Nephron (organoid): ENCODE measurements around the gene ARL6IP5.
A peak's percentile ranks its signal among the peaks of the same experiment; 100 is the strongest.

Experiments used
- H3K27ac Mint-ChIP-seq, 3 experiments: 2 replicates each; pipeline ENCODE4 v1.8.0; 2020; ENCODE audit warnings: mixed read lengths in 3 of 3, mild to moderate bottlenecking in 2 of 3, moderate library complexity in 1 of 3
- H3K27me3 Mint-ChIP-seq: 2 replicates; pipeline ENCODE4 v1.8.0; 2021; ENCODE audit warnings: low read depth, mild to moderate bottlenecking, moderate library complexity, mixed read lengths
- H3K36me3 Mint-ChIP-seq: 2 replicates; pipeline ENCODE4 v1.8.0; 2020; ENCODE audit warnings: low read depth, mixed read lengths
- H3K4me1 Mint-ChIP-seq: 2 replicates; pipeline ENCODE4 v1.8.0; 2020; ENCODE audit warnings: mixed read lengths
- H3K4me3 Mint-ChIP-seq, 3 experiments: 2 replicates each; pipeline ENCODE4 v1.8.0; 2020; ENCODE audit warnings: mild to moderate bottlenecking in 3 of 3, mixed read lengths in 3 of 3, moderate library complexity in 2 of 3
- H3K9me3 Mint-ChIP-seq: 2 replicates; pipeline ENCODE4 v1.8.0; 2020; ENCODE audit warnings: mixed read lengths
- TF ChIP-seq, protein P1 (sequence below), 3 experiments: fragments of 200-600 bp; sonication (generic); IDR thresholded peaks; one replicate each; pipeline ENCODE4 v1.5.0; 2021; ENCODE audit warnings: antibody characterized with exemption in 3 of 3; ENCODE audit not compliant: unreplicated experiment in 3 of 3

Gene ARL6IP5

DNA sequence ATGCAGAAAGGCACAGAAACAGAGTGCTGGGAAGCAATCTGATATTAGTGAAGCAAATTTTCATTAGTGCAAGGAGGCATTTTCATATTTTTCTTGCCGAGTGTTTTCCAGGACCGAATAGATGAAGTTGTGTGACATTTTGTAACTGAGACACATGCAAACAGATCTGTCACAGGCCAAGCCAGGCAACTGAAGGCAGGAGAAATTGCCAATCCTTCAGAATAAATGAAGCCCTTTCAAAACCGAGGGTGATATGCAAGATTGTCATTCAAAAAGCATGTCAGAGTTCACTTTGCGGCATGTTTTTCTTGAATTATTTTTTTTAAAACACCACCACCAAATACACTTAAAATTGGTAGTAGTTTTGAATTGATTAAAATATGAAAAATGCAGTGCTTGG lies 31.4 kb downstream of the ARL6IP5 start:
- no peaks in the 10 kb centered on the region for H3K9me3 Mint-ChIP-seq
- peak overlapping the region in 1 of 3 experiments; percentile 70 for H3K27ac Mint-ChIP-seq
- H3K4me1 Mint-ChIP-seq, result peaks cover 41% of the 10 kb centered on the region
- TF ChIP-seq, protein P1, sequence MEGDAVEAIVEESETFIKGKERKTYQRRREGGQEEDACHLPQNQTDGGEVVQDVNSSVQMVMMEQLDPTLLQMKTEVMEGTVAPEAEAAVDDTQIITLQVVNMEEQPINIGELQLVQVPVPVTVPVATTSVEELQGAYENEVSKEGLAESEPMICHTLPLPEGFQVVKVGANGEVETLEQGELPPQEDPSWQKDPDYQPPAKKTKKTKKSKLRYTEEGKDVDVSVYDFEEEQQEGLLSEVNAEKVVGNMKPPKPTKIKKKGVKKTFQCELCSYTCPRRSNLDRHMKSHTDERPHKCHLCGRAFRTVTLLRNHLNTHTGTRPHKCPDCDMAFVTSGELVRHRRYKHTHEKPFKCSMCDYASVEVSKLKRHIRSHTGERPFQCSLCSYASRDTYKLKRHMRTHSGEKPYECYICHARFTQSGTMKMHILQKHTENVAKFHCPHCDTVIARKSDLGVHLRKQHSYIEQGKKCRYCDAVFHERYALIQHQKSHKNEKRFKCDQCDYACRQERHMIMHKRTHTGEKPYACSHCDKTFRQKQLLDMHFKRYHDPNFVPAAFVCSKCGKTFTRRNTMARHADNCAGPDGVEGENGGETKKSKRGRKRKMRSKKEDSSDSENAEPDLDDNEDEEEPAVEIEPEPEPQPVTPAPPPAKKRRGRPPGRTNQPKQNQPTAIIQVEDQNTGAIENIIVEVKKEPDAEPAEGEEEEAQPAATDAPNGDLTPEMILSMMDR (IDR thresholded peaks at IDR 0.05; ENCODE audit: unreplicated experiment in 3 of 3), result no peak
- H3K36me3 Mint-ChIP-seq, result no peaks in the 10 kb centered on the region
- no peaks in the 10 kb centered on the region for H3K27me3 Mint-ChIP-seq
- H3K4me3 Mint-ChIP-seq, result peak overlapping the region in 2 of 3 experiments; percentile 17 to 80

DNA sequence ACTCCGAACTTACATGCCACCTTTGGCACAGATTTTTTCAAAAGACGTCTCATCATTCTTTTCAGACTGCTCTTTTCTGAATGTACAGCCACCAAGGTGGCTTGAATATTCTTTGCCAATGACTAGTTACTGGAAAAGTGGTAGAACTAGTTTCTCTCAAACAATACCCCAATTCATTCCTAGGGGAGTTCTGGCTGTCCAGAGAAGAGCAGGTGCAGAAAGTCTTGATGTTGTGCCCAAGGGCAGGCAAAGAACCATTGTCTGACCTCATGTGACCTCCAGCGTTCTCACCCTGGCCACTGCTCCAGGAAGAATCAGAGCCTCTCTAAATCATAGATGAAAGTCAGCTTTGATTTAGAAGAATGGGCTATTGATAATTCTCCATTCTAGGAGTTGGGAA lies 32.2 kb downstream of the ARL6IP5 start:
- TF ChIP-seq, protein P1 (IDR thresholded peaks at IDR 0.05; ENCODE audit: unreplicated experiment in 3 of 3), result no peak
- peaks cover 45% of the 10 kb centered on the region for H3K4me1 Mint-ChIP-seq

DNA sequence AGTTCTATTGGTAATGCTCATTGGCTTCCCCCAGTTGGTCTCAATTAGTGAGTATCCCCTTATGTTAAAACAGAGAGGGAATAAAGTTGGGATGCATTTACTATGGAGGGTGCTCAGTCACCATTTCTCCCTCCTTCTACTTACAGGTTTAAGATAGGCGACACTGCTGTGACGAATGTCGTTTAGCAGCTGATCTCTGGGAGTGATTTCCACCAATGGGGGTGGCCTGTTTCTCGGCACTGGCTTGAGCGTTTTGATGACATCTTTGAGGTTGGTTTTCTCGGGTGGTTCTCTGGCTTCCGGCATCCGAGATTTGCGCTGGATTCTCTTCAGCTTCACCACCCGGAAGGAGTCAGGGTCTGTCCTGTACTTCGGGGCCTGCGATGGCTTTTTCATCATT lies 33.8 kb downstream of the ARL6IP5 start:
- Mint-ChIP-seq H3K9me3 (no peaks in the 10 kb centered on the region), H3K4me1 (peaks cover 42% of the 10 kb centered on the region)
- TF ChIP-seq, protein P1 (IDR thresholded peaks at IDR 0.05; ENCODE audit: unreplicated experiment in 3 of 3), result no peak

More for the DNA sequence above, 32.2 kb downstream of the ARL6IP5 start:
- Mint-ChIP-seq H3K9me3 (no peaks in the 10 kb centered on the region), H3K27me3 (no peaks in the 10 kb centered on the region), H3K27ac (peak overlapping the region in 2 of 3 experiments; percentile 19 to 53), H3K36me3 (no peaks in the 10 kb centered on the region), H3K4me3 (peak overlapping the region in 1 of 3 experiments; percentile 62)

DNA sequence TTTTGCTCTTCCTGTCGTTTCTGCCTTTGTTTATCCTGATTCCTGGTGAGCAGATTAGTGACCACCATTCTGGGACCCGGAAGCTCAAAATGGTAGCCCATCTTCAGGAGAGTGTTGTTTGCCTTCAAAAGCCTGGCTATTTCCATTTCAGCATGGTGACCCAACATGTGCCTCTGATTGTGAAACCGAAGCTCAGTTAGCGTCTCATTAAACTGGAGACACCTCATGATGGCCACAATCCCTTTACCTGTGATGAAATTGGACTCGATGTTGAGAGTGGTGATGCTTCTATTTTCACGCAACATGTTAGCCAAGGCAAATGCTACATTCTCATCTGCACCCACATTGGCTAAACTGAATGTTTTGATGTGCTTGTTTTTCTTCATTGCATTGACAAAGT lies 34.4 kb downstream of the ARL6IP5 start:
- peaks cover 40% of the 10 kb centered on the region for H3K4me1 Mint-ChIP-seq
- no peaks in the 10 kb centered on the region for H3K27me3 Mint-ChIP-seq
- TF ChIP-seq, protein P1 (IDR thresholded peaks at IDR 0.05; ENCODE audit: unreplicated experiment in 3 of 3), result no peak
- no peak overlapping the region for H3K27ac Mint-ChIP-seq
- no peaks in the 10 kb centered on the region for H3K36me3 Mint-ChIP-seq
- H3K9me3 Mint-ChIP-seq, result no peaks in the 10 kb centered on the region
- peak overlapping the region in 1 of 3 experiments; percentile 53 for H3K4me3 Mint-ChIP-seq

More for the DNA sequence above, 33.8 kb downstream of the ARL6IP5 start:
- Mint-ChIP-seq H3K27me3 (no peaks in the 10 kb centered on the region), H3K27ac (no peak overlapping the region), H3K36me3 (no peaks in the 10 kb centered on the region), H3K4me3 (peak overlapping the region in 1 of 3 experiments; percentile 62)

DNA sequence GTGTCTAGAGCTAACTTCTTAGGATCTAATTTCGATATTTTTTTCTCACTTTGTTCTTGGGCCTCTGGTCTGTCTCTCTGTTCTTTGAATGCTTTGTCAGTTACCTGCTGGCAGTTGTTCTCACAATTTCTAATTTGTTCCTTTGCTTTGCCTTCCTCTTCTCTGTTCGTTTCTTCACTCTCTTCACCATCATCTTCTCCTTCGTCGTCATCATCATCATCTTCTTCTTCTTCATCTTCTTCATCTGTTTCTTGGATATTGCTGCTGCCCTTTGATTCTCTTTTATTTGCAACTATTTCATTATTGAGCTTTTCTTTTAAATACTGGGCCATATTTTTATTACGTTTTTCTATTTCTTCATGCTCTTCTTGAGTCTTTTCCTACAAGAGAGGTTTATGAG lies 34.9 kb downstream of the ARL6IP5 start:
- H3K4me3 Mint-ChIP-seq, result peak overlapping the region in 1 of 3 experiments; percentile 31
- H3K4me1 Mint-ChIP-seq, result peaks cover 39% of the 10 kb centered on the region
- no peaks in the 10 kb centered on the region for H3K36me3 Mint-ChIP-seq
- no peaks in the 10 kb centered on the region for H3K27me3 Mint-ChIP-seq
- H3K27ac Mint-ChIP-seq, result no peak overlapping the region
- TF ChIP-seq, protein P1 (IDR thresholded peaks at IDR 0.05; ENCODE audit: unreplicated experiment in 3 of 3), result no peak
- H3K9me3 Mint-ChIP-seq, result no peaks in the 10 kb centered on the region

DNA sequence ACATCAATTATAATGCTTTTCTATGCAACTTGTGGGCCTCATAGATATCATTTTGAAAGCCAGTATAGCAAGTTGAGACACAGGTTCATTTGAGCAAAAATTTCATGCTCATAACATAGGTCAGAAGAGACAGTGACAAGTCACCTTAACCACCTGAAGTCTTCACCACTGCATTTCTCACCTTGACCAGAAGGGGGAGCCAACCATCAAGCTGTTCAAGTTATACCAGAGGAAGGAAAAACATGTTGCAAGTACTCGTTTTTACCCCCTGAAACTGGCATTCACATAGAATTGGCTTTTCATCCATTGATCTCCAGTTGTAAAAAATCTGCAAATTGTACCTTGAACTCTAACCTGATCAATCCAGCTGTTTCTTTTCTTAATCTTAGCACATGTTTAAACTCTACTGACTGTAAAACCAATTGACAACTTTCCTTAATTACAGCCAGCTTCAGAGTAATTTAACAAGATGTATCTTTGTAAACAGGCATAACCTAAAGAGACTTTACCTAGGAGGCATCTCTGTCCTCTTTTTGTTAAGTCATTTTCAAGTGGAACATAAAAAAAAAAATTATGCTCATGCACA lies 36.2 kb downstream of the ARL6IP5 start:
- no peaks in the 10 kb centered on the region for H3K27me3 Mint-ChIP-seq

More for the DNA sequence above, 36.2 kb downstream of the ARL6IP5 start:
- Mint-ChIP-seq H3K36me3 (no peaks in the 10 kb centered on the region), H3K4me1 (peaks cover 36% of the 10 kb centered on the region), H3K27ac (no peak overlapping the region), H3K4me3 (peak overlapping the region in 2 of 3 experiments; percentile 78 to 91), H3K9me3 (no peaks in the 10 kb centered on the region)
- TF ChIP-seq, protein P1 (IDR thresholded peaks at IDR 0.05; ENCODE audit: unreplicated experiment in 3 of 3), result peak; percentile 89 to 95 (median 92)
